GM21390 (cell line): ENCODE measurements around the gene MSI2.

ENCODE experiments used
- ATAC-seq: cut with Tn5 transposase; IDR thresholded peaks from one replicate; pipeline ENCODE4 v1.9.1; 2021; ENCODE audit not compliant: unreplicated experiment

The MSI2 gene

DNA sequence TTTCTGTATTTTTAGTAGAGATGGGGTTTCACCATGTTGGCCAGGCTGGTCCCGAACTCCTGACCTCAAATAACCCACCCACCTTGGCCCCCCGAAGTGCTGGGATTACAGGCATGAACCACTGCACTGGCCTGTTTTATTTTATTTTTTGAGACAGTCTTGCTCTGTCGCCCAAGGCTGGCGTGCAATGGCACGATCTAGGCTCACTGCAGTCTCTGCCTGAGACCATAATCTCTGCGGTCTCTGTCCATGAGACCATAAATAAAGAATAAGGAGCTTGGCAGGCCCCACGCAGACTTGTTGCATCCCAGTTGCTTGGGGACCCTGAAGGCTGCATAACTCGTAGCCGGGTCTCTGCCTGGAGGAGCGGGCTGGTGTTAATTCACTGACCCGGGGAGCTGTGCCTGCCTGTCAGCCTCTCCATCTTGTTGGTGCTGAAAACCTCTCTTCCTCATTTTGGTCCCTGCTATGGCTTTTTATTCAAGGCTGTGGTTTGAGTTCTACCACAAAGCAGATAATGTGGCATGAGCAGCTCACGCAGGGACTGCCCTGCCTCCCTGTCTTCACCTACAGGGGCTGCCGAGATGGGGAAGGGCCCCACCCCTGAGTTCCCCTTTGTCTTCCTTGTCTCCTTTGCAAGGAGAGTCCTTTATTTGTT is 82.1 kb downstream of the MSI2 start:
- peak; percentile 64 for ATAC-seq

- ATAC-seq = no peak
These were observed 84.0 kb downstream of the MSI2 start for GRCh38 chr17:57340160-57340981.

DNA sequence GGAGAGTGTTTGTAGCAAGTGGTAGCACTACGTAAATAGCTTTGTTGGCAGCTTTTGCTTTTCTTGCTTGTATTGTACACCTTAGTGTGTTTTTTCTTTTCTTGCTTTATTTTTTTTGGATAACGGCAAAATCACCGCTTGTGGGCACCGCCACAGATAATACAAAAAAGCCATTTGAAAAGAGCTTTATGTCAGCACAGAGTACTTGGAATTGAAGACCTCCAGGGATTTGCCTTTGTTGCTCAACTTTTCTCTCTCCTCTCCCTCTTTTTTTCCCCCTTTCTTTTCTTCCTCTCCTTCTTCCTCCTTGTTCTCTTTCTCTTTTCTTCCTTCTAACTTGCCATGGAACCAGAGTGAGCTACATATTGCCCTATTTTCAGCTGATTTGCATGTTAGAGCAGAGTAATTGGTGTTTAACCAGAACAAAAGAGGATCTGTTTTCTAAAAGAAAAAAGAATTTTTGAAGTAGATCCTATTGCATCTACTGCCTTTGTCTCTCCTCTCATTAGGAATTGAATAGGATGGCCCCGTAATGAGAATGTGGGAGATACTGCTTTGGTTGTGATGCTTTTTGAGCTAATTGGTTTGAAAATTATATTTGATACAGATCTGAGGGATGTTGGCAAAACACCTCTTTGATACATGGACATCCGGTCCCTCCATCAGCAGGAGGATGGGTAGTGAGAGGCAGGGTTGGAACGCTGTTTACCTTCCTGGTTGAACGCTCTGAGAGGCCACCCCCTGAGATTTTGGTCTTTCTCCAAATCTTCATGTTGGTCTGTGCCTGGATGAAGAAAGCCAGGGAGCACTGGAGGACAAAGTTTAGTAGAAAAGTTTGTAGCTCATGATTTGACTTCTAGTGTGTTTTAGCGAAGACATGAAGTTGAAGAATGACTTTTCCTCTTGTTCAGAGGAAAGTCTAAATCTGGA is 85.6 kb downstream of the MSI2 start:
- no peak for ATAC-seq

- no peak for ATAC-seq
These were observed 86.8 kb downstream of the MSI2 start for GRCh38 chr17:57342963-57343589.

GRCh38 chr17:57343717-57344116 is 87.4 kb downstream of the MSI2 start:
- ATAC-seq = no peak

DNA sequence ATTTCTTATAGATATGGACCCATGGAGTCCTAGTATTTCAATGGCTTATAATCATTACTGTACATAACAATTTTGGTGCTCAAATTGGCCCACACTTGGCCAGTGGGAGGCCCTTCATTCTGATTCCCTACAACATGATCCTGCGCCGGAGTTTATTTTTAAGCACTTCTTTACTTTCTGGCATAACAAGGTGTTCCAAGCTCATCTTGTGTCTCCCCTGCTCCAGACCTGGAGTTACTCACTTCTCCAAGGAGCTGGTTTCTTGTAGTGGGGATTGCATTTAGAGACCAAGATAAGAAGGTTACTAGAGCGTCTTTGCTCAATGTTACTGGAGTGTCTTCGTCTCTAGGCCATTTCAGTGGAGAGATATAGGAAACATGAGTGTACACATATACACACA is 87.9 kb downstream of the MSI2 start:
- no peak for ATAC-seq

- no peak for ATAC-seq
These were observed 93.4 kb downstream of the MSI2 start for GRCh38 chr17:57349541-57350247.

- ATAC-seq = no peak
These were observed 93.9 kb downstream of the MSI2 start for GRCh38 chr17:57350266-57350665.

DNA sequence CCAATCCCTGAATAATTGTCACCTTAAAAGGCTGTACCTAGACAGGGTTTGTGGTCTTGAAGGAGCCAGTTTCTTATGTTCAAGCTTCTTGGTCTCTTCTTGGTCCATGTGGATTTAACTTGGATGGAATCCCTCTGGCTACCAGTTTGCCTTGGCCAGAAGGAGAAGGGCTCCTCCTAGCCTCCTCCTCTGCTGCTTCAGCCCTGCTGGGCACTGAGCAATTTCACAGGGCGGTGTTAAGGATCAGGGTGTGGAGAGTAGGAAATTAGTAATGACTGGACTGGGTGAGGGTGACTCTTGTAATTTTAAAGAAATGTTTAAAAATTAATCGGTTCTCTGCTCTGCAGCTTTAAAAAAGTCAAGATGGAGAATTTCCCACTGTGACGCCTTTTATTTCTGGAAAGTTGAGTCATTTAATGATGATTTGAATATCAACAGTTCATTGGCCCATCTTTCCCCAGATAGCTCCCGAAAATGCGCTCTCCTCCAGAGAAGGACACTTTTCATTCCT is 96.4 kb downstream of the MSI2 start:
- ATAC-seq = no peak

- no peak for ATAC-seq
These were observed 98.3 kb downstream of the MSI2 start for GRCh38 chr17:57354673-57355072.

DNA sequence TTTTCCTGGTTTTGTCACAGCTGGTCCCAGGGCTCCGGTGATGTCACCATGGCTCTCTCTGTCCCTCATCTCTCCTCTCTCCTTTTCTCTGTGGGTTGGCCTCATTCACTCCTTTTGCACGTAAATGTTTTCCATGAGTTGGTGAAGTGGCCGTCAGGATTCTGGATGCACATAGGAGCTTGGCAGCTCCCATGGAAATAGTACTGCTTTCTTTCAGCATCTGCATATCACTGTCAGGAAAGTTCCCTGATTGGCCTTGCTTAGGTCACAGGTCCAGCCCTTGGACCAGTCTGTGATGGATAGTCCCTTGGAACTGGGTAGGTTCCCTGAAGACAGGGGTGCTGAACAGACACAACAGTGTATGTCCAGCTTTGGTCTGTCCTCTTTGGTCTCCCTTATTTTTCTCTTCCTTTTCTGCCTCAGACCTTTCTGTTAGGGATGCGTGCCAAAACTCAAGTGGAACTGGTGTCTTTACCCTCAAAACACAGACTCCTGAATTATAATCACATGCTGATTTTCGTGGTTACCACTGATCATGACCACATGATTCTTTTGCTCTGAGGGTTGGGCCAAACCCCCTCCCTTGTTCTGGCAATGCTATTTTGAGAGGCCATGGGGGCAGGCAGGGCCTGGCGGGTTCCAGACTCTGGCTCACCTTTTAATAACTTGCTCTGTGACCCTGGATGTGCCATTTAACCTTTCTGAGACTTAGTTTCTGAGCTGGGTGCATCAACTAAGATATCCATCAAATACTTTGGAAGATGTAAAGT is 99.0 kb downstream of the MSI2 start:
- ATAC-seq = no peak

DNA sequence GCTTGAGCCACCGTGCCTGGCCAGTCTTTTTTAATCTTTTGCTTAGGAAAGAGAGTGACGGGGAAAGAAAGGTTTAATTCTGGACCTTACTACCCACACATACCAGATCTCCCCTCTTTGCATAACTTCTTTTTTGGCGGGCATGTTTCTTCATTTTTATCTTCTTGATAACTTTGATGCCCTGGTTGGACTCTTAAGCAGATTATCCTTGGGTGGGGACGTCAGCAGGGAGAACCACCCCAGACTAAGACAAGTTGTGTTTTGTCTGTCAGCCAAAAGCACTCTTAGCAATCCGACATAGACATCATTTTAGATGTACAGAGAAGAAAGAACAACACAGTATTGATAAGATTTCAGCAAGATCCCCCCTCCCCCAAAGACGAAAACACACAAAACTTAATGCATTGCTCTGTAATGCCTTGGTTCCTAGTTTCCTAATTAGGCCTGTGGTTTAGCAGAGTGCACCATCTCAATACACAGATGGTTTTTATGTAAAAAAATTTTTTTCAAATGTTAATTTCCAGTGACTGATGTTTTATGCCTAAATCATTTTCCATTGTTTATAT is 99.9 kb downstream of the MSI2 start:
- ATAC-seq = peak; percentile 33

GRCh38 chr17:57356719-57357391 is 100.5 kb downstream of the MSI2 start:
- ATAC-seq = peak; percentile 49

- peak; percentile 38 for ATAC-seq
These were observed 101.1 kb downstream of the MSI2 start for GRCh38 chr17:57357392-57357784.

GRCh38 chr17:57357830-57358430 is 101.6 kb downstream of the MSI2 start:
- peak; percentile 50 for ATAC-seq

DNA sequence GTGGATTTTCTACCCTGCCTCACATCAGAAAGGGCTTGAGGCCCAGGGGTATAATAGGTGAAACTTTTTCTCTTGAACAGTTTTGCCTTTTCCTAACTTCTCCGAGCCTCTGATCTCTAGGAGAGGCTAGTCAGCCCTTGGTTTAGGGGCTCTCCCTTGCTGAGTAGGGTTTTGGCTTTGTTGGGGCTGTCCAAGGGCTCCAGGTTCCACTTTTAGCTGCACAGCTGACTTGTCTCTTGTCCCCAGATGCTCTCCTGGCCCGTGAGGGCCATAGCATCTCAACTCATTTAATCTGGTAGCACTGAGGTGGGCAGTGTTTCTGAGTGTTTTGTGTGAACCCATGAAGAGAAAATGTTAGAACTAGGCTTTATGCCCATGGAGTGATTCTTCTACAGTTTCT is 103.9 kb downstream of the MSI2 start:
- ATAC-seq = no peak

DNA sequence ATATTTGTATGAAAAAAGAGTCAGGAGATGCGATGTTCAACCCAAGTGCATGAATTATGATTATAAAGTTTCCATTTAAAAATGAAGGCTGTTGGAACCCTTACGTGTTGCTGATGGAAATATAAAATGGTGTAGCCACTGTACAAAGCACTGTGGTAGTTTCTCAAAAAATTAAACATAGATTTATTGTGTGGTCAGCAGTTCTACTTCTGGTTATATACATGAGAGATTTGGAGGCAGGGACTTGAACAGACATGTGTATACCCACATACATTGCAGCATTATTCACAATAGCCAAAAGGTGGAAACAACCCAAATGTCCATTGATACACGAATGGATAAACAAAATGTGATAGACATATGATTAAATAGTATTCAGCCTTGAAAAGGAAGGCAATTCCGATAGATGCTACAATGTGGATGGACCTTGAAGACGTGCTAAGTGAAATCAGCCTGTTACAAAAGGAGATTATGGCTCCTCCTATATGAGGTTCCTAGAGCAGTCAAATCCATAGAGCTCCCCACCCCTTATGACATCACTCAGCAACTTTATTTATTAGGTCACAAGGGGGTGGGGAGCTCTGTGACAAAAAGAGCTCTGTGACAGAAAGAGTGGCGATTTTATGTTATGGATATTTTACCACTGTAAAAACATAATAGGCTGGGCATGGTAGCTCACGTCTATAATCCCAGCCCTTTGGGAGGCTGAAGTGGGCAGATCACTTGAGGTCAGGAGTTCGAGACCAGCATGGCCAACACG is 106.7 kb downstream of the MSI2 start:
- ATAC-seq = no peak
